Measurements from ENCODE around the gene PLCB2. TPM values are rescaled to one million over a fixed set of nuclear protein-coding genes. Genes with fewer than 3 reads are reported as not detected.

PLCB2 gene
- total RNA-seq, 1 donor from 2014 or later = 2.6 TPM

DNA sequence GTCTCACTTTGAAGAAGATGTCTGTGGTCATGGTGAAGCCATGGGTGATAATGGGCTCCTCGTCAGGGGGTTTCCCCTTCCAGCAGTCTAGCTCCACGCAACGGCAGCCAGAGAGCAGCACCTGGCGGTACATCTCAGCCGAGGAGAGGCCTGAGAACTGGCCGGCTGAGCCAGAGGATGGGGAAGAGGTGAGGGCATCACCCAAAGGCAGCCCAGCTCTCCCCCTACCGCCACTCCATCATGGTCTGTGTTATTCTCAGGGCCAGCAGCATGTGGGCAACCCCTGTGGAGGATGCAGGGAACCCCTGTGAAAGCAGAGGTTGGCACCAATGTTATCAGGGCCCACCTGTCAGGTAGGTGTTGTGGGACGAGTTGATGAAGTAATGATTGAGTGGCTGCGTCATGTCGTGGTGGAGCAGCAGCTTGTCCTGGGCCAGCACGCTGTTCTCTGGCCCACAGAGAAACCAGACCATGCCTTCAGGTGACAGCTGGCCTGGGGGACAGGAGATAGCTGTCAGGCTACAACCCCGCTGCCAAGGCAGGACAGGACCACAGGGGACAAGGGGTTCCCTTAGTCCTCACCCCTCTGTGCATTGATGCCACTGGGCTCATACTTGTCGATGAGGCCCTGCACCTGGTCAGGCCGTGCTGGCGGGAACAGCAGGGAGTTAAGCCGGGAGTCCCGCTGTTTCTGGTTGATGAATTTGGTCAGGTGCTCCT lies 9.4 kb downstream of the PLCB2 start:
- H3K4me1 Mint-ChIP-seq (ENCODE audit: low read depth, unreplicated experiment) = peaks cover 2% of the 10 kb centered on the region
- TF ChIP-seq, protein P1, sequence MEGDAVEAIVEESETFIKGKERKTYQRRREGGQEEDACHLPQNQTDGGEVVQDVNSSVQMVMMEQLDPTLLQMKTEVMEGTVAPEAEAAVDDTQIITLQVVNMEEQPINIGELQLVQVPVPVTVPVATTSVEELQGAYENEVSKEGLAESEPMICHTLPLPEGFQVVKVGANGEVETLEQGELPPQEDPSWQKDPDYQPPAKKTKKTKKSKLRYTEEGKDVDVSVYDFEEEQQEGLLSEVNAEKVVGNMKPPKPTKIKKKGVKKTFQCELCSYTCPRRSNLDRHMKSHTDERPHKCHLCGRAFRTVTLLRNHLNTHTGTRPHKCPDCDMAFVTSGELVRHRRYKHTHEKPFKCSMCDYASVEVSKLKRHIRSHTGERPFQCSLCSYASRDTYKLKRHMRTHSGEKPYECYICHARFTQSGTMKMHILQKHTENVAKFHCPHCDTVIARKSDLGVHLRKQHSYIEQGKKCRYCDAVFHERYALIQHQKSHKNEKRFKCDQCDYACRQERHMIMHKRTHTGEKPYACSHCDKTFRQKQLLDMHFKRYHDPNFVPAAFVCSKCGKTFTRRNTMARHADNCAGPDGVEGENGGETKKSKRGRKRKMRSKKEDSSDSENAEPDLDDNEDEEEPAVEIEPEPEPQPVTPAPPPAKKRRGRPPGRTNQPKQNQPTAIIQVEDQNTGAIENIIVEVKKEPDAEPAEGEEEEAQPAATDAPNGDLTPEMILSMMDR (IDR thresholded peaks at IDR 0.05; ENCODE audit: partially characterized antibody, unreplicated experiment) = no peak
- H3K4me3 Mint-ChIP-seq (ENCODE audit: unreplicated experiment) = no peak overlapping the region
- peaks cover 8% of the 10 kb centered on the region for H3K27me3 Mint-ChIP-seq (ENCODE audit: unreplicated experiment)
- peaks cover 8% of the 10 kb centered on the region for H3K36me3 Mint-ChIP-seq (ENCODE audit: unreplicated experiment)
- no peak overlapping the region for H3K27ac Mint-ChIP-seq (ENCODE audit: unreplicated experiment)
- no peak for DNase-seq
- peaks cover 3% of the 10 kb centered on the region for H3K9me3 Mint-ChIP-seq (ENCODE audit: unreplicated experiment)

DNA sequence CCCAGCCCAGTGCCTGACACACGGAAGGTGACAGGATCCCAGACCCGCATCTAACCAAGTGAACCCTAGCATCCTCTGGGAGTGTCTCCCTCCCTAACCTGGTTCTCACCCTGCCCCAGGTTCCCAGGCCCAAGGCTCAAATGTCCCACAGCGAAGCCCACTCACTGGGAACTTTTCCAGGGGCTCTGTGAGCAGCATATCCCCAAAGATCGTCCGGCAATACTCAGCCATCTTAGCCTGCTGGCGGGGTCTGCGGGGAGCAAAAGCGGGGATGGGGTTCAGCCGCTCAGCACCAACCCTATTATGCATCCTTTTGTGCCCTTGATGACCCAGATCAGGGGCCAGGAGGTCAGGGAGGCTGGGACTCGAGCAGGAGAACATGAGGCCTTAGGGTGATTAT lies 10.4 kb downstream of the PLCB2 start:
- no peak overlapping the region for H3K27ac Mint-ChIP-seq (ENCODE audit: unreplicated experiment)

DNA sequence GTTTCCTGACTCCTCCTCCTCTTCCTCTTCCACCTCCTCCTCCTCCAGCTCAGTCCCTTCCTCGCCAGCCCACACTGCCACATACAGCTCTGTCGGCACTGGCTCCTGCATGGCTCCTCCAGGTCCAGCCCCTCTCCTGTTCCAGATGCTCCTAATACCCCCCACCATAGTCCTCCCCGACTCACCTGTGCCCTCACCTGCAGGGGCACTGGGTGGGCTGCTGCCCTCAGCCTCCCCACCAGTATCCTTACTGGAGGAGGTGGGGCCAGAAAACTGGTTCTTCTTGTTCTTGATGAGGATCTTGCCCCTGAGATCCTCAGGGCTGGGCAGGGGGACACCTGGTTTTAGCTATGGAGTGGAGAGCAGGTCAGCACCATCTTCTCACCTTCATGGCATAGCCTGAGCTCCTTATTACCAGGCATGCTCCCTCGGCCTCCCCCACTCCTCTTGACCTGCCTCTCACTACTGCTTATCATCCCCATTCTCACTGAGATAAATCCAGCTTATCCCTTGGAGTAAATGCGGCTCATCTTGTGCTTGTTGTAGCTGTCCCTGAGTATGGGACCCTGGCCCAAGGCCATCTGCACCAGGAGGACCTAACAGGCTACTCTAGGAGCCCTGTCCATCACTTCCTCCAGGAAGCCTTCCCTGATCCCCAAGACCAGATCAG lies 11.0 kb downstream of the PLCB2 start:
- no peak overlapping the region for H3K4me3 Mint-ChIP-seq (ENCODE audit: unreplicated experiment)
- TF ChIP-seq, protein P1 (IDR thresholded peaks at IDR 0.05; ENCODE audit: partially characterized antibody, unreplicated experiment) = no peak
- H3K4me1 Mint-ChIP-seq (ENCODE audit: low read depth, unreplicated experiment) = peaks cover 2% of the 10 kb centered on the region
- H3K9me3 Mint-ChIP-seq (ENCODE audit: unreplicated experiment) = peaks cover 6% of the 10 kb centered on the region
- peaks cover 8% of the 10 kb centered on the region for H3K36me3 Mint-ChIP-seq (ENCODE audit: unreplicated experiment)
- no peak for DNase-seq
- peaks cover 10% of the 10 kb centered on the region for H3K27me3 Mint-ChIP-seq (ENCODE audit: unreplicated experiment)
- no peak overlapping the region for H3K27ac Mint-ChIP-seq (ENCODE audit: unreplicated experiment)

More for the DNA sequence above, 10.4 kb downstream of the PLCB2 start:
- TF ChIP-seq, protein P1 (IDR thresholded peaks at IDR 0.05; ENCODE audit: partially characterized antibody, unreplicated experiment) = no peak
- Mint-ChIP-seq H3K4me1 (ENCODE audit: low read depth, unreplicated experiment) (peaks cover 2% of the 10 kb centered on the region), H3K27me3 (ENCODE audit: unreplicated experiment) (peaks cover 10% of the 10 kb centered on the region), H3K4me3 (ENCODE audit: unreplicated experiment) (no peak overlapping the region), H3K36me3 (ENCODE audit: unreplicated experiment) (peaks cover 8% of the 10 kb centered on the region), H3K9me3 (ENCODE audit: unreplicated experiment) (peaks cover 6% of the 10 kb centered on the region)
- DNase-seq = no peak

DNA sequence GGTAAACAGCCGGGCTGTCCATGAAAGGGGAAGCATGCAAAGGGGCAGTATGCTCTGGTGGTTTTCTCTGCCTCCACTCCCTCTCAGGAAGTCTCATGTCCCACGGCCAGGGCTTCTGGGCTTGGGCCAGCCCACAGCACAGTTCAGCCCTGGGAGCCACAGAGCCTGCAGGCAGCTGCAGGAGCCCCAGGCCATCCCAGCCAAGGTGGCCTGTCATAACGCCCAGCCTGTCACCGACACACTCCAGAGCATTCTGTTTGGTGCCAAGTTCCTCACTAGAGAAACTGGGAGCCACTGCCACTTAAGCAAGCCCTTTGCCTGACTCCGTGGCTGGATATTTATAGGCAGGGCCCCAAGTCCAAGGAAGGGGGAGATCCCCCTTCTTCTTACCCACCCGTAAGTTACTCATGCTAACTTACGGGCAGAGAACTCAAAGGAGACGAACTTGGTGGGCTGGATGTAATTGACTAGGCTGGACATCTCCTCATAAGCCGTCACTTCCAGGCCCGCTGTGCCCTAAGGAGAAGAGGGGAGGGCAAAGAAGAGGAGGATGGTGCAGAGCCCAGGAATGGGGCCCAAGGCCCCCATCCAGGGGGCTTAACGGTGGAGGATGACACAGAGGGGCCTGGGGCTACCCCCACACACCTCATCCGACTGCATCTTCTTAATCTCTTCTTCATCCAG lies 11.7 kb downstream of the PLCB2 start:
- Mint-ChIP-seq H3K4me3 (ENCODE audit: unreplicated experiment) (no peak overlapping the region), H3K9me3 (ENCODE audit: unreplicated experiment) (peaks cover 6% of the 10 kb centered on the region), H3K36me3 (ENCODE audit: unreplicated experiment) (peaks cover 8% of the 10 kb centered on the region), H3K4me1 (ENCODE audit: low read depth, unreplicated experiment) (peaks cover 2% of the 10 kb centered on the region), H3K27ac (ENCODE audit: unreplicated experiment) (no peak overlapping the region), H3K27me3 (ENCODE audit: unreplicated experiment) (peaks cover 10% of the 10 kb centered on the region)
- TF ChIP-seq, protein P1 (IDR thresholded peaks at IDR 0.05; ENCODE audit: partially characterized antibody, unreplicated experiment) = no peak
- DNase-seq = no peak
